ENCODE measurements around the gene DCDC2C. TPM values are rescaled to one million over a fixed set of nuclear protein-coding genes. Genes with fewer than 3 reads are reported as not detected.
A peak's percentile ranks its signal among the peaks of the same experiment; 100 is the strongest.

Gene DCDC2C
- total RNA-seq, 1 experiment from 2014 or later: 0.43 TPM

- TF ChIP-seq CTCF (conservative IDR thresholded peaks at IDR 0.05; ENCODE audit: low read depth, low read length): no peak
- no peak for TF ChIP-seq EZH2 (IDR thresholded peaks at IDR 0.05; ENCODE audit: borderline replicate concordance, low read depth, low read length, poor library complexity, severe bottlenecking)
- H3K27me3 ChIP-seq (replicated peaks; ENCODE audit: insufficient read depth, low read depth, low read length, poor library complexity): no peaks in the 10 kb centered on the region
- intact Hi-C loops (cut with micrococcal nuclease; ENCODE audit: unreplicated experiment): loop anchor here (5.0 to 10.0 kb wide), 5 partner anchors 98 to 1965 kb away; partner anchors contain the start of gene SOX11
- peaks cover 6% of the 10 kb centered on the region for H3K4me1 ChIP-seq (ENCODE audit: insufficient read depth, low read length, poor library complexity, severe bottlenecking)
- no peak overlapping the region for H3K4me3 ChIP-seq (ENCODE audit: low read depth, low read length, poor library complexity, severe bottlenecking)
- no peaks in the 10 kb centered on the region for H3K36me3 ChIP-seq (ENCODE audit: insufficient read depth, low read length, poor library complexity, severe bottlenecking)
- DNase-seq (ENCODE audit: low spot score): no peak
- ChIA-PET CTCF (interaction anchor here (3.0 kb wide), 1 partner anchor 50 kb away, joined by 35 read pairs; no protein-coding TSS in a partner anchor), POLR2A (ENCODE audit: low non-redundant PET) (no interaction called here)
- BruUV-seq (replicated peaks): no TSS peak
- no peaks in the 10 kb centered on the region for H3K9me3 ChIP-seq (ENCODE audit: low read depth, low read length, poor library complexity, severe bottlenecking)
- no peak overlapping the region for H3K27ac ChIP-seq (ENCODE audit: low read depth, low read length, poor library complexity, severe bottlenecking)
Measured at GRCh38 chr2:3729786-3730185, 26.4 kb downstream of the DCDC2C start.

- peak; percentile 33 for DNase-seq (ENCODE audit: low spot score)
- no TSS peak for BruUV-seq (replicated peaks)
- intact Hi-C loops (cut with micrococcal nuclease; ENCODE audit: unreplicated experiment): loop anchor here (10.0 kb wide), 2 partner anchors 1024 to 1964 kb away; partner anchors contain the start of gene SOX11
Measured at GRCh38 chr2:3730646-3731045, 27.3 kb downstream of the DCDC2C start.

GRCh38 chr2:3731829-3732228, 28.5 kb downstream of the DCDC2C start:
- POLR2A ChIA-PET (ENCODE audit: low non-redundant PET): interaction anchor here (0.5 kb wide), 1 partner anchor 1064 kb away, joined by 4 read pairs; no protein-coding TSS in a partner anchor
- DNase-seq (ENCODE audit: low spot score): no peak
- H3K27me3 ChIP-seq (replicated peaks; ENCODE audit: insufficient read depth, low read depth, low read length, poor library complexity): no peaks in the 10 kb centered on the region
- TF ChIP-seq CTCF (conservative IDR thresholded peaks at IDR 0.05; ENCODE audit: low read depth, low read length): no peak
- no peak for TF ChIP-seq EZH2 (IDR thresholded peaks at IDR 0.05; ENCODE audit: borderline replicate concordance, low read depth, low read length, poor library complexity, severe bottlenecking)
- no peak overlapping the region for H3K4me3 ChIP-seq (ENCODE audit: low read depth, low read length, poor library complexity, severe bottlenecking)
- no peak overlapping the region for H3K27ac ChIP-seq (ENCODE audit: low read depth, low read length, poor library complexity, severe bottlenecking)
- CTCF ChIA-PET: no interaction called here
- H3K36me3 ChIP-seq (ENCODE audit: insufficient read depth, low read length, poor library complexity, severe bottlenecking): no peaks in the 10 kb centered on the region
- peaks cover 6% of the 10 kb centered on the region for H3K4me1 ChIP-seq (ENCODE audit: insufficient read depth, low read length, poor library complexity, severe bottlenecking)
- intact Hi-C loops (cut with micrococcal nuclease; ENCODE audit: unreplicated experiment): loop anchor here (10.0 kb wide), 2 partner anchors 1023 to 1963 kb away; partner anchors contain the start of gene SOX11
- H3K9me3 ChIP-seq (ENCODE audit: low read depth, low read length, poor library complexity, severe bottlenecking): no peaks in the 10 kb centered on the region
- no TSS peak for BruUV-seq (replicated peaks)

More at GRCh38 chr2:3730646-3731045, 27.3 kb downstream of the DCDC2C start:
- Histone ChIP-seq H3K27ac (ENCODE audit: low read depth, low read length, poor library complexity, severe bottlenecking) (no peak overlapping the region), H3K36me3 (ENCODE audit: insufficient read depth, low read length, poor library complexity, severe bottlenecking) (no peaks in the 10 kb centered on the region), H3K4me3 (ENCODE audit: low read depth, low read length, poor library complexity, severe bottlenecking) (no peak overlapping the region), H3K9me3 (ENCODE audit: low read depth, low read length, poor library complexity, severe bottlenecking) (no peaks in the 10 kb centered on the region), H3K4me1 (ENCODE audit: insufficient read depth, low read length, poor library complexity, severe bottlenecking) (peaks cover 6% of the 10 kb centered on the region), H3K27me3 (replicated peaks; ENCODE audit: insufficient read depth, low read depth, low read length, poor library complexity) (no peaks in the 10 kb centered on the region)
- ChIA-PET CTCF (no interaction called here), POLR2A (ENCODE audit: low non-redundant PET) (no interaction called here)
- TF ChIP-seq CTCF (conservative IDR thresholded peaks at IDR 0.05; ENCODE audit: low read depth, low read length) (no peak), EZH2 (IDR thresholded peaks at IDR 0.05; ENCODE audit: borderline replicate concordance, low read depth, low read length, poor library complexity, severe bottlenecking) (no peak)

All from A673 (cell line).